Neural cell (in vitro differentiated cells): Measurements from ENCODE around the gene AREG. TPM values are rescaled to one million over a fixed set of nuclear protein-coding genes. Genes with fewer than 3 reads are reported as not detected.

Experiments
- H2AFZ ChIP-seq: fragments of 200-600, 300-800 bp; sonication (generic), shearing (Covaris generic); 2 replicates; pipeline ENCODE4 v1.6.0; 2014; ENCODE audit warnings: low read depth, mild to moderate bottlenecking, antibody characterized with exemption, low read length, moderate library complexity
- H3F3A ChIP-seq: fragments of 200-600 bp; shearing (Covaris generic); 2 replicates; pipeline ENCODE4 v1.6.1; 2016; ENCODE audit warnings: mild to moderate bottlenecking, moderate library complexity, mixed read lengths, antibody characterized with exemption, low read length; ENCODE audit not compliant: insufficient read depth, poor library complexity, severe bottlenecking
- H3K27ac ChIP-seq: fragments of 200-600, 300-800 bp; sonication (generic), shearing (Covaris generic); 2 replicates; pipeline ENCODE4 v1.5.1; 2014; ENCODE audit warnings: mild to moderate bottlenecking, low read length, moderate library complexity
- H3K27me3 ChIP-seq: fragments of 300-800, 200-600 bp; sonication (generic), shearing (Covaris generic); 2 replicates; pipeline ENCODE4 v1.6.0; 2014; ENCODE audit warnings: mild to moderate bottlenecking, low read depth, low read length, moderate library complexity; ENCODE audit not compliant: insufficient read depth
- H3K36me3 ChIP-seq: fragments of 300-800, 200-600 bp; sonication (generic), shearing (Covaris generic); 2 replicates; pipeline ENCODE4 v1.5.1; 2014; ENCODE audit warnings: mild to moderate bottlenecking, antibody characterized with exemption, low read length, moderate library complexity; ENCODE audit not compliant: insufficient read depth
- H3K4me2 ChIP-seq: fragments of 300-800, 200-600 bp; sonication (generic), shearing (Covaris generic); 2 replicates; pipeline ENCODE4 v1.6.0; 2014; ENCODE audit warnings: mild to moderate bottlenecking, low read length
- H3K4me3 ChIP-seq: fragments of 300-800, 200-600 bp; sonication (generic), shearing (Covaris generic); 2 replicates; pipeline ENCODE4 v1.5.1; 2014; ENCODE audit warnings: mild to moderate bottlenecking, low read length, moderate library complexity
- H3K79me2 ChIP-seq: fragments of 200-600 bp; shearing (Covaris generic); replicated peaks from 2 replicates; pipeline ENCODE4 v1.6.0; 2014; ENCODE audit warnings: mild to moderate bottlenecking, low read length, moderate library complexity; ENCODE audit not compliant: insufficient read depth
- H3K9ac ChIP-seq: fragments of 300-800, 200-600 bp; sonication (generic), shearing (Covaris generic); 2 replicates; pipeline ENCODE4 v1.6.1; 2016; ENCODE audit warnings: mild to moderate bottlenecking, low read length, mixed read lengths
- H3K9me2 ChIP-seq: fragments of 200-600 bp; shearing (Covaris generic); 2 replicates; pipeline ENCODE4 v1.6.1; 2016; ENCODE audit warnings: mild to moderate bottlenecking, low read length, mixed read lengths; ENCODE audit not compliant: insufficient read depth
- H3K9me3 ChIP-seq: fragments of 200-600, 300-800 bp; sonication (generic), shearing (Covaris generic); 2 replicates; pipeline ENCODE4 v1.6.1; 2016; ENCODE audit warnings: mild to moderate bottlenecking, mixed run types, low read length, moderate library complexity, mixed read lengths
- H4K20me1 ChIP-seq: fragments of 200-600 bp; shearing (Covaris generic); 2 replicates; pipeline ENCODE4 v1.6.1; 2016; ENCODE audit warnings: mild to moderate bottlenecking, mixed run types; ENCODE audit not compliant: insufficient read depth
- CTCF ChIP-seq: fragments of 450-650 bp; IDR thresholded peaks from 2 replicates; pipeline ENCODE4 v1.5.1; 2014; ENCODE audit warnings: antibody characterized with exemption, mild to moderate bottlenecking, moderate library complexity; ENCODE audit not compliant: poor library complexity, severe bottlenecking
- EP300 ChIP-seq: fragments of 450-650 bp; conservative IDR thresholded peaks from 2 replicates; pipeline ENCODE4 v1.6.1; 2014; ENCODE audit warnings: antibody characterized with exemption, mild to moderate bottlenecking, moderate library complexity; ENCODE audit not compliant: poor library complexity, severe bottlenecking
- EZH2 ChIP-seq: fragments of 200-600, 300-800 bp; shearing (Covaris generic), sonication (generic); IDR thresholded peaks from 2 replicates; pipeline ENCODE4 v1.6.1; 2014; ENCODE audit warnings: antibody characterized with exemption, low read length, borderline replicate concordance, mild to moderate bottlenecking; ENCODE audit not compliant: insufficient read depth, poor library complexity, severe bottlenecking
- MXI1 ChIP-seq: fragments of 450-650 bp; conservative IDR thresholded peaks from 2 replicates; pipeline ENCODE4 v1.6.1; 2014; ENCODE audit warnings: antibody characterized with exemption, mild to moderate bottlenecking; ENCODE audit not compliant: poor library complexity, severe bottlenecking
- POLR2AphosphoS5 ChIP-seq: IDR thresholded peaks from 2 replicates; pipeline ENCODE4 v1.6.1; 2012
- RAD21 ChIP-seq: fragments of 450-650 bp; conservative IDR thresholded peaks from 2 replicates; pipeline ENCODE4 v1.6.1; 2014; ENCODE audit warnings: antibody characterized with exemption, mild to moderate bottlenecking, moderate library complexity
- REST ChIP-seq: IDR thresholded peaks from 2 replicates; pipeline ENCODE4 v1.6.1; 2012; ENCODE audit warnings: borderline replicate concordance
- SMC3 ChIP-seq: fragments of 450-650 bp; conservative IDR thresholded peaks from 2 replicates; pipeline ENCODE4 v1.6.1; 2014; ENCODE audit warnings: antibody characterized with exemption, mild to moderate bottlenecking, moderate library complexity; ENCODE audit not compliant: poor library complexity
- TAF1 ChIP-seq: IDR thresholded peaks from 2 replicates; pipeline ENCODE4 v1.6.1; 2012; ENCODE audit warnings: low read depth
- polyA plus RNA-seq: library from polyadenylated mRNA; depleted of rRNA; stranded (reverse); fragments of >200 nt; gene quantifications from 2 replicates; pipeline ENCODE4 v1.2.3, GENCODE V29; 2014

AREG gene
- polyA plus RNA-seq, 1 donor from 2014 or later: not detected

- Histone ChIP-seq H3F3A (no peaks in the 10 kb centered on the region), H3K27ac (no peak overlapping the region), H3K9ac (no peak overlapping the region), H3K4me3 (no peak overlapping the region), H2AFZ (no peak overlapping the region), H3K79me2 (no peaks in the 10 kb centered on the region), H3K9me3 (no peaks in the 10 kb centered on the region), H4K20me1 (no peaks in the 10 kb centered on the region), H3K9me2 (no peaks in the 10 kb centered on the region), H3K4me2 (no peak overlapping the region), H3K27me3 (no peaks in the 10 kb centered on the region), H3K36me3 (no peaks in the 10 kb centered on the region)
- TF ChIP-seq SMC3 (no peak), RAD21 (no peak), CTCF (no peak), TAF1 (no peak), REST (no peak), POLR2AphosphoS5 (no peak), MXI1 (no peak), EZH2 (no peak), EP300 (no peak)
These were observed 26.8 kb upstream of the AREG start for GRCh38 chr4:74418063-74418670.

- Histone ChIP-seq H3K79me2 (no peaks in the 10 kb centered on the region), H3K27ac (no peak overlapping the region), H2AFZ (no peak overlapping the region), H3K36me3 (no peaks in the 10 kb centered on the region), H3K4me2 (no peak overlapping the region), H3K9ac (no peak overlapping the region), H3K27me3 (no peaks in the 10 kb centered on the region), H3K4me3 (no peak overlapping the region), H3F3A (no peaks in the 10 kb centered on the region), H3K9me2 (no peaks in the 10 kb centered on the region), H3K9me3 (no peaks in the 10 kb centered on the region), H4K20me1 (no peaks in the 10 kb centered on the region)
- TF ChIP-seq EP300 (no peak), REST (no peak), RAD21 (no peak), EZH2 (no peak), MXI1 (no peak), SMC3 (no peak), CTCF (no peak), TAF1 (no peak), POLR2AphosphoS5 (no peak)
These were observed 24.1 kb upstream of the AREG start for GRCh38 chr4:74420863-74421262.
